ENCODE measurements around the gene SCD. TPM values are rescaled to one million over a fixed set of nuclear protein-coding genes. Genes with fewer than 3 reads are reported as not detected.
"Not testable (repeated sequence)": the region's sequence is repeated elsewhere in the genome, so short reads cannot be mapped to it uniquely, and the experiment has no call there.

The SCD gene
- total RNA-seq: 100 to 1,000 TPM in 2 of 4 donors, 10 to 100 TPM in 2; 46.7 to 307 (median 101) TPM

DNA sequence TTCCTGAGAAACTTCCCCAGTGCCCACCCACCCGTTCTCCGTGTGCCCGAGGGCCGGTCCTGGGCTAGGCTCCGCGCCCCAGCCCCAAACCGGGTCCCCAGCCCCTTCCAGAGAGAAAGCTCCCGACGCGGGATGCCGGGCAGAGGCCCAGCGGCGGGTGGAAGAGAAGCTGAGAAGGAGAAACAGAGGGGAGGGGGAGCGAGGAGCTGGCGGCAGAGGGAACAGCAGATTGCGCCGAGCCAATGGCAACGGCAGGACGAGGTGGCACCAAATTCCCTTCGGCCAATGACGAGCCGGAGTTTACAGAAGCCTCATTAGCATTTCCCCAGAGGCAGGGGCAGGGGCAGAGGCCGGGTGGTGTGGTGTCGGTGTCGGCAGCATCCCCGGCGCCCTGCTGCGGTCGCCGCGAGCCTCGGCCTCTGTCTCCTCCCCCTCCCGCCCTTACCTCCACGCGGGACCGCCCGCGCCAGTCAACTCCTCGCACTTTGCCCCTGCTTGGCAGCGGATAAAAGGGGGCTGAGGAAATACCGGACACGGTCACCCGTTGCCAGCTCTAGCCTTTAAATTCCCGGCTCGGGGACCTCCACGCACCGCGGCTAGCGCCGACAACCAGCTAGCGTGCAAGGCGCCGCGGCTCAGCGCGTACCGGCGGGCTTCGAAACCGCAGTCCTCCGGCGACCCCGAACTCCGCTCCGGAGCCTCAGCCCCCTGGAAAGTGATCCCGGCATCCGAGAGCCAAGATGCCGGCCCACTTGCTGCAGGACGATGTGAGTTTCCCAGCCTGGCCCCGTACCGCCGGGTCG is at the start of gene SCD:
TSS of gene SCD (plus strand) at position 469 of the 803 bp plus-strand sequence. CDS start at position 741, 272 bp downstream.
- intact Hi-C loops (cut with DNase I): no loop called here
- Histone ChIP-seq H3K27me3 (peaks cover 0 to 6% (median 0%) of the 10 kb centered on the region in 4 donors), H3K4me3 (peak within 1 kb of the TSS; percentile 47 to 77 (median 72)), H3K4me1 (peaks cover 10 to 57% (median 11%) of the 10 kb centered on the region in 3 donors), H3K9me3 (no peaks in the 10 kb centered on the region), H3K36me3 (peaks cover 0 to 33% (median 0%) of the 10 kb centered on the region in 3 donors), H3K27ac (peak within 1 kb of the TSS in 3 of 4 donors; percentile 65 to 78 (median 75))
- WGBS, 2 donors: 0 to 1% methylated on average over 5 to 13 of the region's 73 CpGs
- TF ChIP-seq POLR2A (IDR thresholded peaks at IDR 0.05): peak in 3 of 4 donors; percentile 63 to 76 (median 74)
- TF ChIP-seq, protein P1, sequence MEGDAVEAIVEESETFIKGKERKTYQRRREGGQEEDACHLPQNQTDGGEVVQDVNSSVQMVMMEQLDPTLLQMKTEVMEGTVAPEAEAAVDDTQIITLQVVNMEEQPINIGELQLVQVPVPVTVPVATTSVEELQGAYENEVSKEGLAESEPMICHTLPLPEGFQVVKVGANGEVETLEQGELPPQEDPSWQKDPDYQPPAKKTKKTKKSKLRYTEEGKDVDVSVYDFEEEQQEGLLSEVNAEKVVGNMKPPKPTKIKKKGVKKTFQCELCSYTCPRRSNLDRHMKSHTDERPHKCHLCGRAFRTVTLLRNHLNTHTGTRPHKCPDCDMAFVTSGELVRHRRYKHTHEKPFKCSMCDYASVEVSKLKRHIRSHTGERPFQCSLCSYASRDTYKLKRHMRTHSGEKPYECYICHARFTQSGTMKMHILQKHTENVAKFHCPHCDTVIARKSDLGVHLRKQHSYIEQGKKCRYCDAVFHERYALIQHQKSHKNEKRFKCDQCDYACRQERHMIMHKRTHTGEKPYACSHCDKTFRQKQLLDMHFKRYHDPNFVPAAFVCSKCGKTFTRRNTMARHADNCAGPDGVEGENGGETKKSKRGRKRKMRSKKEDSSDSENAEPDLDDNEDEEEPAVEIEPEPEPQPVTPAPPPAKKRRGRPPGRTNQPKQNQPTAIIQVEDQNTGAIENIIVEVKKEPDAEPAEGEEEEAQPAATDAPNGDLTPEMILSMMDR (IDR thresholded peaks at IDR 0.05): no peak
- peak; percentile 20 for DNase-seq

DNA sequence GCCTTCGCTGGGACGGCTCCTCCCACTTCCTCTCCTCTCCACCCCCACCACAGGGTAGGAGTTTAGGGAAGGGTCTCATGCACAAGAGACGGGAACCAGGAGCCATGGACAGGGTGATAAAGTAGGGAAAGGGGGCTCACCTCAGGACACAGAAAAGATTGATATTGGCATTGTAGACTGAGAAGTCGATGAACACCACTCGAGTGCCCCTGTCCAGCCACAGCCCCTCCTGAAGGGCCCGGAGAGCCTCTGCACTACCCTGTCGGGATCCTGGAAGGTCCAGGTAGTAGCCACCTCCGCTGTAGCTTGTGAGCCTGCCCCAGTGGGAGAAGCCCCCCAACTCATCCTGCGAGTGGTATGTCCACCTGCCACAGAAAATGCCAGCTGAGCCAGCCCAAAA is 49.8 kb upstream of the SCD start:
- no peak for DNase-seq
- WGBS, 2 donors: 82 to 85% methylated on average over 6 to 7 of the region's 9 CpGs
- no peak for TF ChIP-seq POLR2A (IDR thresholded peaks at IDR 0.05)
- TF ChIP-seq, protein P1 (IDR thresholded peaks at IDR 0.05): no peak
- H3K9me3 ChIP-seq: no peaks in the 10 kb centered on the region
- no peaks in the 10 kb centered on the region for H3K4me1 ChIP-seq
- no peak overlapping the region for H3K27ac ChIP-seq
- H3K4me3 ChIP-seq: no peak overlapping the region
- H3K36me3 ChIP-seq: no peaks in the 10 kb centered on the region
- intact Hi-C loops (cut with DNase I): no loop called here
- H3K27me3 ChIP-seq: peaks cover 0 to 59% (median 0%) of the 10 kb centered on the region in 4 donors

DNA sequence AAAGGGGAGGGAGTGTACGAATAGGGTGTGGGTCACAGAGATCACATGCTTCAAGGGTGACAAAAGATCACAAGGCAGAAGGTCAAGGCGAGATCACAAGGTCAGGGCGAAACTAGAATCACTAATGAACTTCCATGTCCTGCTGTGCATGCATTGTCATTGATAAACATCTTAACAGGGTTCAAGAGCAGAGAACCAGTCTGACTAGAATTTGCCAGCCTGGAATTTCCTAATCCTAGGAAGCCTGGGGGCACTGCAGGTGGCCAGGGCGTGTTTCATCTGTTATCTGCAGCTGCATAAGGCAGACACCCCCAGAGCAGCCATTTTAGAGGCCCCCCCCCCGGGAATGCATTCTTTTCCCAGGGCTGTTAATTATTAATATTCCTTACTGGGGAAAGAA is 45.9 kb upstream of the SCD start:
- H3K4me1 ChIP-seq; H3K4me3 ChIP-seq; H3K36me3 ChIP-seq; H3K9me3 ChIP-seq; intact Hi-C loops (cut with DNase I); DNase-seq; H3K27ac ChIP-seq: not testable (repeated sequence)
- 49 to 54% methylated on average over 4 to 5 of the region's 5 CpGs for WGBS, 2 donors
- H3K27me3 ChIP-seq: peaks cover 0 to 60% (median 0%) of the 10 kb centered on the region in 4 donors

DNA sequence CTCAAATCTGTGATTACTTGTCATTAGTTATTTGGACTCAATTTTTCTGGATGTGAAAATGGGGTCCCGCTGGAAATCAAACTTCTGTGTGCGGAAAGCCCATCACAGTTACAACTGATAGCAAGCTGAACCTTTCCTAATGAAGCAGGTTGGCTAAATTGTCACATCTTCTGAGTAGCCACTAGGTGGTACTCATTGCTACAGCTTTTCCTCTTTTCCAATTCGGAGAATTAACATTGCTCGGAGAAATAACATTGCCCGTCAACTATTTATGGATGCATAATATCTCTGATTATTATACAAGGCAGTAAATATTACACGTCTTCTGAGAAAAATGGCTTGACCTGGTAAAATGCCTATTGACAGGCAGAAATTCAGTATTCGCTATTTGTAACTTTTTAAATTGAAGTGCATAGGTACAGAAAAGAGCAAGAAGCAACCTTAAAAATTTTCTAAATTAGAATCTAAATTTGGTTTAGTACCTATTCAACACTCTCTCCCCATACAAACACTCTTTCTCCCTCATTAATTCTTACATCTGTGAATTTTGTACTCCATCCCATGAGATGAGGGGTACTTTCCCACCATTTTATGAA is 43.2 kb upstream of the SCD start:
- WGBS, 2 donors: 28 to 30% methylated on average over 7 of the region's 7 CpGs
- TF ChIP-seq, protein P1 (IDR thresholded peaks at IDR 0.05): peak in 5 of 6 experiments; percentile 46 to 80 (median 55)
- TF ChIP-seq POLR2A (IDR thresholded peaks at IDR 0.05): no peak
- DNase-seq: no peak
- Histone ChIP-seq H3K4me1 (peaks cover 0 to 26% (median 3%) of the 10 kb centered on the region in 3 donors), H3K4me3 (no peak overlapping the region), H3K27me3 (peaks cover 0 to 55% (median 0%) of the 10 kb centered on the region in 4 donors), H3K36me3 (no peaks in the 10 kb centered on the region), H3K9me3 (no peaks in the 10 kb centered on the region), H3K27ac (no peak overlapping the region)
- intact Hi-C loops (cut with DNase I): no loop called here

DNA sequence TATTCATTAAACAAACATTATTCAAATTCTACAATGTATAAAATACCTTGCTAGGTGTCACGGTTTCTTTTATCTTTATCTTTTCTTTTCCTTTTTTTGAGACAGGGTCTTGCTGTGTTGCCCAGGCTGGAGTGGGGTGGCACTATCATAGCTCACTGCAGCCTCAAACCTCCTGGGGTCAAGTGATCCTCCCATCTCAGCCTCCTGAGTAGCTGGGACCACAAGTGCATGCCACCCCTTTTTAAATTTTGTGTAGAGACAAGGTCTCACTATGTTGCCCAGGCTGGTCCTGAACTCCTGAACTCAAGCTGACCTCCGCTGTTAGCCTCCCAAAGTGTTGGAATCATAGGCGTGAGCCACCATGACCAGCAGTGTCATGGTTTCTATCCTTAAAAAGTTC is 42.6 kb upstream of the SCD start:
- H3K9me3 ChIP-seq: no peaks in the 10 kb centered on the region
- peaks cover 0 to 54% (median 0%) of the 10 kb centered on the region in 4 donors for H3K27me3 ChIP-seq
- TF ChIP-seq POLR2A (IDR thresholded peaks at IDR 0.05): no peak
- 71 to 91% methylated on average over 3 of the region's 3 CpGs for WGBS, 2 donors
- DNase-seq: no peak
- H3K4me1 ChIP-seq: peaks cover 0 to 31% (median 3%) of the 10 kb centered on the region in 3 donors
- H3K36me3 ChIP-seq: no peaks in the 10 kb centered on the region
- no peak overlapping the region for H3K27ac ChIP-seq
- H3K4me3 ChIP-seq: no peak overlapping the region
- intact Hi-C loops (cut with DNase I): no loop called here

DNA sequence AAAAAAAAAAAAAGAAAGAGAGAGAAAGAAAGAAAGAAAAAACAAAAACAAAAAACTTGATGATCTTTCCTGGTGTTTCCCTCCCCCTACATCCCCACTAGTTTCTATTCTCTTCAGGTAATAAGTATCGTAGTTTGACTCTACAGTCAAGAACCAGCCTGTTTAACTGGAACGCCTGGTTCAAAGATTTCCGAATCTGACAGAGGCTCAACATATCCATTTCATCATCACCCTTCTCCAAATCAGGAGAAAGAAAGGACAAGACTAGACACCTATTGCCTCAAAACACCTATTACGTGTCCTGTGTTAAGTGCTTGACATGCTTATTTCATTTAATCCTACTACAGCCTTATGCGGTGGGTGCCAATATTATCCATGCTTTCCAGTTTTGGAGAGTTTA is 40.2 kb upstream of the SCD start:
- intact Hi-C loops (cut with DNase I): no loop called here
- Histone ChIP-seq H3K27ac (peak overlapping the region; percentile 55 to 83 (median 74)), H3K4me3 (no peak overlapping the region), H3K27me3 (peaks cover 0 to 56% (median 0%) of the 10 kb centered on the region in 4 donors), H3K36me3 (no peaks in the 10 kb centered on the region), H3K9me3 (no peaks in the 10 kb centered on the region), H3K4me1 (peaks cover 0 to 53% (median 10%) of the 10 kb centered on the region in 3 donors)
- no peak for TF ChIP-seq POLR2A (IDR thresholded peaks at IDR 0.05)
- TF ChIP-seq, protein P1 (IDR thresholded peaks at IDR 0.05): no peak
- 31 to 58% methylated on average over 5 of the region's 5 CpGs for WGBS, 2 donors
- DNase-seq: no peak
